Activated B cell treated with CpG ODN at 0.5 μM for 24 hours (primary cell): ENCODE data around the gene IFI44L. TPM values are rescaled to one million over a fixed set of nuclear protein-coding genes. Genes with fewer than 3 reads are reported as not detected.

Experiments
- ATAC-seq: fragments of 200-7000 bp; cut with Tn5 transposase; one replicate; pipeline ENCODE4 v1.10.0; 2021; ENCODE audit warnings: low read depth, mild to moderate bottlenecking, moderate library complexity
- CTCF ChIA-PET: fragments of 350-600 bp; sonication (Branson Sonifier 250); formaldehyde crosslinking; loops from one replicate; lab custom pipeline; 2021; ENCODE audit warnings: antibody characterized with exemption; lab: Charles Lee
- POLR2A ChIA-PET: fragments of 350-600 bp; sonication (Branson Sonifier 250); formaldehyde crosslinking; loops from one replicate; lab custom pipeline; 2021; ENCODE audit warnings: antibody characterized with exemption; lab: Charles Lee
- DNase-seq: peaks from one replicate; pipeline ENCODE4 v3.0.0; 2022
- H3K27ac Mint-ChIP-seq: one replicate; pipeline ENCODE4 v1.8.0; 2020; ENCODE audit warnings: mixed read lengths
- H3K27me3 Mint-ChIP-seq: one replicate; pipeline ENCODE4 v1.8.0; 2021; ENCODE audit warnings: mixed read lengths
- H3K36me3 Mint-ChIP-seq: one replicate; pipeline ENCODE4 v1.8.0; 2021; ENCODE audit warnings: low read depth, mixed read lengths
- H3K4me1 Mint-ChIP-seq: one replicate; pipeline ENCODE4 v1.8.0; 2021; ENCODE audit warnings: mixed read lengths
- H3K4me3 Mint-ChIP-seq: one replicate; pipeline ENCODE4 v1.8.0; 2020; ENCODE audit warnings: mild to moderate bottlenecking, mixed read lengths
- H3K9me3 Mint-ChIP-seq: one replicate; pipeline ENCODE4 v1.8.0; 2020; ENCODE audit warnings: mixed read lengths
- CTCF ChIP-seq: fragments of 200-600 bp; IDR thresholded peaks from one replicate; pipeline ENCODE4 v1.8.0; 2022; ENCODE audit warnings: antibody characterized with exemption, mild to moderate bottlenecking
- intact Hi-C: fragments of 100-400 bp; cut with micrococcal nuclease; formaldehyde crosslinking; loops from one replicate; pipeline ENCODE4 v1.15.1; 2024
- total RNA-seq: library from RNA; stranded (reverse); gene quantifications from 2 replicates; pipeline ENCODE4 v1.2.3, GENCODE V29; 2022

IFI44L gene
- total RNA-seq, 1 donor from 2014 or later, result 3.6 TPM

GRCh38 chr1:78677788-78678187 lies 57.5 kb downstream of the IFI44L start:
- ChIA-PET POLR2A (no interaction called here), CTCF (interaction anchor here (1.5 to 2.9 kb wide), 2 partner anchors 58 to 61 kb away, joined by 4 to 15 read pairs; partner anchors contain the start of gene IFI44L)
- H3K36me3 Mint-ChIP-seq, result no peaks in the 10 kb centered on the region
- no peaks in the 10 kb centered on the region for H3K9me3 Mint-ChIP-seq
- no peak overlapping the region for H3K27ac Mint-ChIP-seq
- H3K4me3 Mint-ChIP-seq, result no peak overlapping the region
- DNase-seq (no peak), ATAC-seq (no peak)
- no peak for TF ChIP-seq CTCF
- no peaks in the 10 kb centered on the region for H3K4me1 Mint-ChIP-seq
- intact Hi-C loops, result no loop called here
- H3K27me3 Mint-ChIP-seq, result no peaks in the 10 kb centered on the region

- no peaks in the 10 kb centered on the region for H3K27me3 Mint-ChIP-seq
- H3K4me1 Mint-ChIP-seq, result no peaks in the 10 kb centered on the region
- intact Hi-C loops, result no loop called here
- ATAC-seq (no peak), DNase-seq (no peak)
- CTCF ChIA-PET, result interaction anchor here (1.5 to 2.9 kb wide), 2 partner anchors 58 to 61 kb away, joined by 4 to 15 read pairs; partner anchors contain the start of gene IFI44L
- POLR2A ChIA-PET, result no interaction called here
- no peaks in the 10 kb centered on the region for H3K9me3 Mint-ChIP-seq
- no peak overlapping the region for H3K27ac Mint-ChIP-seq
- no peak overlapping the region for H3K4me3 Mint-ChIP-seq
- no peak for TF ChIP-seq CTCF
- H3K36me3 Mint-ChIP-seq, result no peaks in the 10 kb centered on the region
Measured at GRCh38 chr1:78678324-78678723, 58.1 kb downstream of the IFI44L start.

GRCh38 chr1:78681265-78681664 lies 61.0 kb downstream of the IFI44L start:
- CTCF ChIA-PET, result interaction anchor here (0.9 to 1.8 kb wide), 2 partner anchors 64 to 550 kb away, joined by 3 to 5 read pairs; no protein-coding TSS in a partner anchor
- DNase-seq (no peak), ATAC-seq (no peak)
- no peak for TF ChIP-seq CTCF
- H3K4me3 Mint-ChIP-seq, result no peak overlapping the region
- H3K4me1 Mint-ChIP-seq, result no peaks in the 10 kb centered on the region
- intact Hi-C loops, result no loop called here
- H3K9me3 Mint-ChIP-seq, result no peaks in the 10 kb centered on the region
- H3K27ac Mint-ChIP-seq, result no peak overlapping the region
- no peaks in the 10 kb centered on the region for H3K36me3 Mint-ChIP-seq
- POLR2A ChIA-PET, result no interaction called here
- H3K27me3 Mint-ChIP-seq, result no peaks in the 10 kb centered on the region

- intact Hi-C loops, result no loop called here
- no peak for ATAC-seq
- POLR2A ChIA-PET, result no interaction called here
- TF ChIP-seq CTCF, result no peak
- no peak overlapping the region for H3K4me3 Mint-ChIP-seq
- DNase-seq, result no peak
- H3K27me3 Mint-ChIP-seq, result no peaks in the 10 kb centered on the region
- H3K4me1 Mint-ChIP-seq, result no peaks in the 10 kb centered on the region
- H3K27ac Mint-ChIP-seq, result no peak overlapping the region
- CTCF ChIA-PET, result interaction anchor here (0.9 kb wide), 1 partner anchor 65 kb away, joined by 3 read pairs; no protein-coding TSS in a partner anchor
- no peaks in the 10 kb centered on the region for H3K9me3 Mint-ChIP-seq
- no peaks in the 10 kb centered on the region for H3K36me3 Mint-ChIP-seq
Measured at GRCh38 chr1:78682496-78682895, 62.2 kb downstream of the IFI44L start.

- no peak overlapping the region for H3K4me3 Mint-ChIP-seq
- no peaks in the 10 kb centered on the region for H3K27me3 Mint-ChIP-seq
- intact Hi-C loops, result no loop called here
- no peaks in the 10 kb centered on the region for H3K36me3 Mint-ChIP-seq
- TF ChIP-seq CTCF, result no peak
- ChIA-PET CTCF (no interaction called here), POLR2A (no interaction called here)
- no peak for ATAC-seq
- H3K27ac Mint-ChIP-seq, result no peak overlapping the region
- H3K4me1 Mint-ChIP-seq, result no peaks in the 10 kb centered on the region
- no peak for DNase-seq
- no peaks in the 10 kb centered on the region for H3K9me3 Mint-ChIP-seq
Measured at GRCh38 chr1:78683079-78683478, 62.8 kb downstream of the IFI44L start.
